ENCODE measurements around the gene WASHC4.

Gene WASHC4

DNA sequence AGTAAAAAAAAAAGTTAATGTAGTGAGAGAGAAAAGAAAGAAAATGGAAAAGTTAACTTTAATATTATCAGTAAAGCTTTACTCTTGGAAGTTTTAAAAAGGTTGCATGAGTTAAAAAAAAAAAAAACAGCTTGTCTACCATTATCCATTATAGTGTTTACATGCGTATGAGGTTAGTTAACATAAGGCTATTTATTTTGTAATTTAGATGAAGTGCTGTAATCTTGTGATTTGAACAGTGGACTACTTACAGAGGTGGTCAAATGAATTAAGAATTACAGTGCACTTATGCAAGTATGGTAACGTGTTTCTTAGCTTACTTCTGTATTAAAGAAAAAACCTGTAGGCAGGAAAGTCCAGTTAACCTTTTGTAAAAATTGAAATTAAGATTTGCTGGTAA is 30.7 kb downstream of the WASHC4 start:
- Histone ChIP-seq H3K4me3 (ENCODE audit: low read depth, low read length) (no peak overlapping the region), H3K27me3 (ENCODE audit: insufficient read depth, low read depth, severe bottlenecking) (no peaks in the 10 kb centered on the region), H3K27ac (no peak overlapping the region), H3K36me3 (peaks cover 5% of the 10 kb centered on the region), H3K9me3 (ENCODE audit: severe bottlenecking) (no peaks in the 10 kb centered on the region)
- no peak for DNase-seq
- TF ChIP-seq, protein P1, sequence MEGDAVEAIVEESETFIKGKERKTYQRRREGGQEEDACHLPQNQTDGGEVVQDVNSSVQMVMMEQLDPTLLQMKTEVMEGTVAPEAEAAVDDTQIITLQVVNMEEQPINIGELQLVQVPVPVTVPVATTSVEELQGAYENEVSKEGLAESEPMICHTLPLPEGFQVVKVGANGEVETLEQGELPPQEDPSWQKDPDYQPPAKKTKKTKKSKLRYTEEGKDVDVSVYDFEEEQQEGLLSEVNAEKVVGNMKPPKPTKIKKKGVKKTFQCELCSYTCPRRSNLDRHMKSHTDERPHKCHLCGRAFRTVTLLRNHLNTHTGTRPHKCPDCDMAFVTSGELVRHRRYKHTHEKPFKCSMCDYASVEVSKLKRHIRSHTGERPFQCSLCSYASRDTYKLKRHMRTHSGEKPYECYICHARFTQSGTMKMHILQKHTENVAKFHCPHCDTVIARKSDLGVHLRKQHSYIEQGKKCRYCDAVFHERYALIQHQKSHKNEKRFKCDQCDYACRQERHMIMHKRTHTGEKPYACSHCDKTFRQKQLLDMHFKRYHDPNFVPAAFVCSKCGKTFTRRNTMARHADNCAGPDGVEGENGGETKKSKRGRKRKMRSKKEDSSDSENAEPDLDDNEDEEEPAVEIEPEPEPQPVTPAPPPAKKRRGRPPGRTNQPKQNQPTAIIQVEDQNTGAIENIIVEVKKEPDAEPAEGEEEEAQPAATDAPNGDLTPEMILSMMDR (IDR thresholded peaks at IDR 0.05; ENCODE audit: low read depth, low read length) = no peak

DNA sequence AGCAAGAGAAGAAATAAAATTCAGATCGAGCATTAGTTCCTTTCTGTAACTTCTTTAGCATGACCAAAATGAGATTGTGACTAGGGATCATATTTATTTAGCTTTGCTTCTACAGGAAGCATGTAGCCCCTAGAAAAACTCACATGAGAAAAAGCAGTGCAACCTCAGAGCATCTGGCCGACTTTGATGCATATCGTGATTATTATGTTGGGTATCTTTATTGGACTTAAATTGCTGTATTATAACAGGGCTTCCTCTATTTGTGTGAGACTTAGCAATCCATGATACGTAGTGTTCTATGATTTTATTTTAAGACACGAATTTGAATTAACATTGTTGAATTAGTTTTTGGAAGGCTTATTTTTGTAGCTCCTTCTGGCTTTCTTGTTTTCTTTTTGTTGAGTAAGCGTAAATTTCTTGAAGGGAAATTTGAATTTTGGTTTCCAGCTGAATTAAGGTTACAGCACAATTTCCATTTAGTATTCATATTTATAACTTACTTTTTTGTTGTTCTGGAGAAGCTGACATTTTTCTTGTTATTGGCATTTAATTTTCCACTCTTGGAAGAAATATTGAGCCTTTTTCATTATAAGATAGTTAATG is 33.9 kb downstream of the WASHC4 start:
- no peak for DNase-seq
- H3K36me3 ChIP-seq = peaks cover 2% of the 10 kb centered on the region; the same call in 1 of the 2 replicates
- H3K27ac ChIP-seq = no peak overlapping the region
- H3K4me3 ChIP-seq (ENCODE audit: low read depth, low read length) = no peak overlapping the region
- H3K27me3 ChIP-seq (ENCODE audit: insufficient read depth, low read depth, severe bottlenecking) = no peaks in the 10 kb centered on the region
- TF ChIP-seq, protein P1 (IDR thresholded peaks at IDR 0.05; ENCODE audit: low read depth, low read length) = no peak
- H3K9me3 ChIP-seq (ENCODE audit: severe bottlenecking) = no peaks in the 10 kb centered on the region

DNA sequence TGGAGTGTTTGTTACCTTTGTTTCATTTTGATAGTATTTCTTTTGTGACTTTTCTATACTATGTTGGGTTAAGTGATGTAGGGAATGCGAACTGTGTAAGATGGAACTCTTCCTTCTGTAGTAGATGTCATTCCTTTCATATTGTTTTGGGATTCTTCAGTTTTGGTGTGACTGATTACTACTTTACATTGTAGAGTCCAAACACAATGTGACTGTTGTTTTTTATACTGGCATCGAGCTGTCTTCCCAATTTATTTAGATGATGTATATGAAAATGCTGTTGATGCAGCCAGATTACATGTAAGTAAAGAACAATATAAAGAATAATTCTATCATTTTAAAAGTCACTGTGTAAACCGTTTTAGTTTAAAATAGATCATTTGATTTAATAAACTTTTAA is 34.7 kb downstream of the WASHC4 start:
- TF ChIP-seq, protein P1 (IDR thresholded peaks at IDR 0.05; ENCODE audit: low read depth, low read length) = no peak
- no peak overlapping the region for H3K4me3 ChIP-seq (ENCODE audit: low read depth, low read length)
- H3K27me3 ChIP-seq (ENCODE audit: insufficient read depth, low read depth, severe bottlenecking) = no peaks in the 10 kb centered on the region
- no peak for DNase-seq
- peaks cover 6% of the 10 kb centered on the region for H3K36me3 ChIP-seq
- no peaks in the 10 kb centered on the region for H3K9me3 ChIP-seq (ENCODE audit: severe bottlenecking)
- no peak overlapping the region for H3K27ac ChIP-seq

DNA sequence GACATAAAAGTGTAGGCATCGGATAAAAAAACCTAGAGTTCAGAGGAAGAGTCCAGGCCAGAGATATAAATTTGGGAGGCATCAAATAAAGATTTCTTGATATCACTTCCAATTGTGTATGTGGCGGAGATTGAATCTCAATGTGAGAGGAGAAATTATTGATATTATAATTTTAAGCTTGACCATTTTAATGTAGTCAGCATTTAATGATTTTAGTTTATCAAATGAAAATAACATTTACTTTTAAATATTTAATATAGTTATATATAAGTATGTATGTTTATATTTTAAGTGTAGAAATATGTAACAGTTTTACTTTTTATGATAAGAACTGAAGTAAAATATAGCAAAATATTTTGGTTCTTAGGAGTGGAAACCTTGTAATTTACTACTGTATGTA is 48.7 kb downstream of the WASHC4 start:
- peaks cover 7% of the 10 kb centered on the region; the same call in 1 of the 2 replicates for H3K36me3 ChIP-seq
- no peak for DNase-seq
- no peak overlapping the region for H3K27ac ChIP-seq
- H3K9me3 ChIP-seq (ENCODE audit: severe bottlenecking) = no peaks in the 10 kb centered on the region
- H3K4me3 ChIP-seq (ENCODE audit: low read depth, low read length) = no peak overlapping the region
- TF ChIP-seq, protein P1 (IDR thresholded peaks at IDR 0.05; ENCODE audit: low read depth, low read length) = no peak
- no peaks in the 10 kb centered on the region for H3K27me3 ChIP-seq (ENCODE audit: insufficient read depth, low read depth, severe bottlenecking)

DNA sequence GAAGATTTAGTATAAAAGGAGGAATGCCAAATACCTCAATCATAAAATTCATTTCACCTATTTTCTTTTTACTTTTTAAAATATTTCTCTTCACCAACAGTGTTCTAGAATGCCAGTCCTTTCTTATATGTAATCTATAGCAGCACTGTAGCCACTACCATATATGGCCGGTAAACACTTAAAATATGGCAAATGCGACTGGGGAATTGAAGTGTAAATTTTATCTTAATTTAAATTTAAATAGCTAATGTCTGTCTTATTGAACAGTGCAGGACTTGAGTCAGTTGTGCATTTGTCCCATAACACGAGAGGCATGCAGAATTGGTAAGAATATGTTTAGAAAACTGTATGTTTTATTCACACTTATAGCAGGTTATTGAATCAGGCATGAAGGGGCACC is 50.1 kb downstream of the WASHC4 start:
- Histone ChIP-seq H3K27me3 (ENCODE audit: insufficient read depth, low read depth, severe bottlenecking) (no peaks in the 10 kb centered on the region), H3K4me3 (ENCODE audit: low read depth, low read length) (no peak overlapping the region), H3K9me3 (ENCODE audit: severe bottlenecking) (no peaks in the 10 kb centered on the region), H3K36me3 (peaks cover 7% of the 10 kb centered on the region; the same call in 1 of the 2 replicates), H3K27ac (no peak overlapping the region)
- TF ChIP-seq, protein P1 (IDR thresholded peaks at IDR 0.05; ENCODE audit: low read depth, low read length) = no peak
- DNase-seq = no peak

DNA sequence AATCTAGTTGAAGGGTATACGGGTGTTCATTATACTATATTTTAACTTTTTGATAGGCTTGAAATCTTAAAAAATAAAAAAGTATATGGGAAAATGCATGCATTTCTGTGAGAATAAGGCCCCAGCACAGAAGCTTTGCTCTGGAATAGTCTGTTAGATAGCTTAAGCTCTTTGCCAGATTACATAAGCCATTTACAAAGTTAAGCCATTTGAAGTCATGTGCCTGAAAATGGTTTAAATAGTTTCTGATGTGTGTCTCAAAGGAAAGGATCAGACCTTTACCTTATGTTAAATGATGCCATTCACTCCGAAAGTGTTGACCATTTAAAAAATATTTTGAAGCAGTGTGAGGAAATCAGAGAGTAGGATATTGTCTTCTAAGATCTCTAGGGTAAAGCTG is 51.3 kb downstream of the WASHC4 start:
- no peaks in the 10 kb centered on the region for H3K27me3 ChIP-seq (ENCODE audit: insufficient read depth, low read depth, severe bottlenecking)
- no peak overlapping the region for H3K4me3 ChIP-seq (ENCODE audit: low read depth, low read length)
- TF ChIP-seq, protein P1 (IDR thresholded peaks at IDR 0.05; ENCODE audit: low read depth, low read length) = no peak
- H3K9me3 ChIP-seq (ENCODE audit: severe bottlenecking) = no peaks in the 10 kb centered on the region
- DNase-seq = no peak
- H3K36me3 ChIP-seq = peaks cover 4% of the 10 kb centered on the region; the same call in 1 of the 2 replicates
- H3K27ac ChIP-seq = no peak overlapping the region

All from WERI-Rb-1 (cell line).